AG10803 (cell line): ENCODE measurements around the gene DHRS1.

ENCODE experiments used
- DNase-seq: peaks from one replicate; pipeline ENCODE4 v3.0.0; 2010; ENCODE audit warnings: low read depth
- H3K4me3 ChIP-seq: 2 replicates; pipeline ENCODE4 v1.5.1; 2011; ENCODE audit warnings: mild to moderate bottlenecking, low read length, control low read depth
- CTCF ChIP-seq: conservative IDR thresholded peaks from 2 replicates; pipeline ENCODE4 v1.5.1; 2011; ENCODE audit warnings: mild to moderate bottlenecking, low read length, control low read depth, inconsistent platforms

Gene DHRS1

GRCh38 chr14:24273422-24273998 is 26.1 kb downstream of the DHRS1 start:
- H3K4me3 ChIP-seq, result no peak overlapping the region
- no peak for DNase-seq
- no peak for TF ChIP-seq CTCF

DNA sequence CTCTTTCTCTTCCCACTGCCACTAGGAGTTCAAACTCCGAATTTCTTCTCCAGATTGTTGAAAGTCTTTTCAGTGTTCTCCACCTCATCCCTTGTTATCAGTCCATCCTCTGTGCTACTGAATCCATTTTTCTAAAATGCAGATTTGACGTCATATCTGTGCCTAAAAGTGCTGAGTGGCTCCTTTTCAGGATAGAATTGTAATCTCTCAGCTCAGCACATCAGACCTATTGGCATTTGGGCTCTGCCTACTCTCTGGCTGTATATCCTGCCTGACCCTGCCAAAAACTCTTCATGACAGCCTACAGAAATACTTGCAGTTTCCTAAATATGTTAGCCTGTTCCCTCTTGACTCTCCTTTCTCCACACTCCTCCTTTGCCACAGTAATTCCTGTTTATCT is 27.1 kb downstream of the DHRS1 start:
- DNase-seq, result no peak
- TF ChIP-seq CTCF, result no peak
- H3K4me3 ChIP-seq, result no peak overlapping the region

GRCh38 chr14:24271834-24272263 is 27.7 kb downstream of the DHRS1 start:
- no peak for TF ChIP-seq CTCF
- peak overlapping the region; percentile 97 for H3K4me3 ChIP-seq
- DNase-seq, result no peak

GRCh38 chr14:24271134-24271833 is 28.3 kb downstream of the DHRS1 start, which contains the start of gene RABGGTA:
Gene RABGGTA (minus strand): TSS chr14:24271597. CDS start chr14:24271115, 482 bp downstream.
- peak within 1 kb of the TSS; percentile 97 for H3K4me3 ChIP-seq
- peak; percentile 86 for DNase-seq
- peak; percentile 64 for TF ChIP-seq CTCF

DNA sequence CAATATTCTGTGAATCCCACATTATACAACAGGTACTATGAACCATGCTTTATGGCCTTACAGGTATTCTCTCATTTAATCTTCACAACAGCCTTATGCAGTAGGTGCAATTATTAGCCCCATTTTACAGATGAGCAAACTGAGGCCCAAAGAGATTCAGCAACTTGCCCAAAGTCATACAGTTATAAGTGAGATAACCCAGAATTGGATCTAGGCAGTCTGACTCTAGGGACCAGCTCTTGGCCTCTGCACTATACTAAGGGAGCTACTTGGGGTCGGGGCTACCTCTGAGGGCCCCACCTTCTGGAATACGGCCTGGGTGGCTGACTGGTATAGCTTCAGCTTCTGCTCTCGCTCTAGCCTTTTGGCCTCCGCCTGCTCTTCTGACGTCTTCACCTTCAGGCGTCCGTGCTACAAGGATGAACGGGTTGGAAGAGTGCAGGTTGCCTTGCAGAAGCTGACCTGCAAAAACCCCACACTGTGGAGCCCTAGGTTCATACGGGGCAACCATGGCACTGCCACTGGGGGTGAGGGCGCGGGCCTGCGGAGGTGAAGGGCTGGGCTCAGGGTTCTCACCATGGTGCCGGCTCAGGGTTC is 28.9 kb downstream of the DHRS1 start:
- peak overlapping the region; percentile 97 for H3K4me3 ChIP-seq
- no peak for DNase-seq
- no peak for TF ChIP-seq CTCF

DNA sequence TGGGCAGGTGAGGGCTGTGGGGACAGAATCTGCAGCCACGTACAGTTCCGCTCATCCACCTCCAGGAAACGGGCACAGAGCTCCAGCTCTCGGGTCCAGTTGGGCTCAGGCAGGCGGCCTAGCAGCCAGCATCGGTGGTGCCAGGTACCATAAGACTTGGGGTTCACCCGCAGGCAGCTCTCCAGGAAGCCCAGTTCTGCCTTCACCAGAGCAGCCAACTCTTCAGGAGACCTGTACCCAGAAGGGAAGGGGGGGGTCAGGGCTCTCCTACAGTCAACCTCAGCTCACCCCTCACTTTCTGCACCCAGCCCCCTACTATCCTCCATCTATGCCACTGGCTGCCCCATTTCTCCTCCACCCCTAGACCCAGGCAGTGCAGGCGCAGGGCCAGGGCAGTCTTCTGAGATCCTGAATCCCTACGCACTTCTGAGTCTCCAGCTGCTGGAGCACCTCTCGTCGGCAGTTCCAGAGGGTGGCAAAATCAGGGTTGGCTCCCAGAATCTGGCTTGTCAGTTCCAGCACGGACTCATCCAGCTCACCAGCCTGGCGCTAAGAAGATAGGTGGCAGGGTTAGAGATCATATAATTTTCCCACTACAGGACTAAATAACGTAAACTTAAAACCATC is 29.6 kb downstream of the DHRS1 start:
- no peak overlapping the region for H3K4me3 ChIP-seq
- TF ChIP-seq CTCF, result no peak
- no peak for DNase-seq
